Astrocyte (in vitro differentiated cells and primary cell): Measurements from ENCODE around the gene YBX2. TPM values are rescaled to one million over a fixed set of nuclear protein-coding genes. Genes with fewer than 3 reads are reported as not detected.

Experiments
- DNase-seq: peaks from one replicate; pipeline ENCODE4 v3.0.0-alpha.2; 2010; ENCODE audit warnings: low read depth
- FAIRE-seq: peaks from 2 replicates; lab custom pipeline; 2011; peaks lifted over from hg19 to GRCh38; lab: Jason Lieb, UNC
- H2AFZ ChIP-seq: 2 replicates; pipeline ENCODE4 v1.6.0; 2012; ENCODE audit warnings: low read depth, low read length, inconsistent platforms
- H3K27ac ChIP-seq: 2 replicates; pipeline ENCODE4 v1.5.1; 2011; ENCODE audit warnings: low read depth, low read length, inconsistent platforms
- H3K27me3 ChIP-seq: 2 replicates; pipeline ENCODE4 v1.6.0; 2011; ENCODE audit warnings: low read length, inconsistent platforms; ENCODE audit not compliant: insufficient read depth
- H3K36me3 ChIP-seq: 2 replicates; pipeline ENCODE4 v1.5.1; 2011; ENCODE audit warnings: low read length, inconsistent platforms; ENCODE audit not compliant: insufficient read depth
- H3K4me1 ChIP-seq: 2 replicates; pipeline ENCODE4 v1.5.1; 2011; ENCODE audit warnings: low read length, inconsistent platforms; ENCODE audit not compliant: insufficient read depth
- H3K4me2 ChIP-seq: 2 replicates; pipeline ENCODE4 v1.6.0; 2012; ENCODE audit warnings: low read length, inconsistent platforms
- H3K4me3 ChIP-seq: 2 replicates; pipeline ENCODE4 v1.5.1; 2011; ENCODE audit warnings: low read depth, mild to moderate bottlenecking, low read length, inconsistent platforms; ENCODE audit not compliant: insufficient read depth
- H3K79me2 ChIP-seq: 2 replicates; pipeline ENCODE4 v1.6.0; 2012; ENCODE audit warnings: mild to moderate bottlenecking, low read length, inconsistent platforms; ENCODE audit not compliant: insufficient read depth
- H3K9ac ChIP-seq: 2 replicates; pipeline ENCODE4 v1.6.0; 2012; ENCODE audit warnings: mild to moderate bottlenecking, low read length, inconsistent platforms
- H3K9me3 ChIP-seq: 2 replicates; pipeline ENCODE4 v1.5.1; 2012; ENCODE audit warnings: low read depth, mild to moderate bottlenecking, low read length, inconsistent platforms; ENCODE audit not compliant: insufficient read depth
- H4K20me1 ChIP-seq: 2 replicates; pipeline ENCODE4 v1.6.0; 2012; ENCODE audit warnings: low read length, inconsistent platforms; ENCODE audit not compliant: insufficient read depth
- H3K27ac Mint-ChIP-seq: one replicate; pipeline ENCODE4 v1.8.0; 2021; ENCODE audit warnings: mild to moderate bottlenecking, mixed read lengths; ENCODE audit not compliant: unreplicated experiment
- H3K27me3 Mint-ChIP-seq: one replicate; pipeline ENCODE4 v1.8.0; 2021; ENCODE audit warnings: low read depth, mixed read lengths; ENCODE audit not compliant: unreplicated experiment
- H3K36me3 Mint-ChIP-seq: one replicate; pipeline ENCODE4 v1.8.0; 2021; ENCODE audit warnings: low read depth, mixed read lengths; ENCODE audit not compliant: unreplicated experiment
- H3K4me1 Mint-ChIP-seq: one replicate; pipeline ENCODE4 v1.8.0; 2021; ENCODE audit warnings: low read depth, mixed read lengths; ENCODE audit not compliant: unreplicated experiment
- H3K4me3 Mint-ChIP-seq: one replicate; pipeline ENCODE4 v1.8.0; 2021; ENCODE audit warnings: mild to moderate bottlenecking, moderate library complexity, mixed read lengths; ENCODE audit not compliant: unreplicated experiment
- H3K9me3 Mint-ChIP-seq: one replicate; pipeline ENCODE4 v1.8.0; 2021; ENCODE audit warnings: mild to moderate bottlenecking, mixed read lengths; ENCODE audit not compliant: unreplicated experiment
- CTCF ChIP-seq: IDR thresholded peaks from 2 replicates; pipeline ENCODE4 v1.5.1; 2011; ENCODE audit warnings: low read depth, mild to moderate bottlenecking, inconsistent platforms, low read length, moderate library complexity; ENCODE audit not compliant: insufficient read depth
- EZH2 ChIP-seq: IDR thresholded peaks from 2 replicates; pipeline ENCODE4 v1.6.1; 2012; ENCODE audit warnings: mild to moderate bottlenecking, low read length, inconsistent platforms; ENCODE audit not compliant: insufficient read depth
- total RNA-seq: library from RNA; stranded (reverse); gene quantifications from 2 replicates; pipeline ENCODE4 v1.2.1, GENCODE V29; 2021

YBX2 gene
- total RNA-seq, 1 donor from 2014 or later = 0.86 TPM

GRCh38 chr17:7313890-7314718 lies 19.7 kb upstream of the YBX2 start:
- peaks cover 27% of the 10 kb centered on the region for H3K36me3 Mint-ChIP-seq
- FAIRE-seq = no peak

GRCh38 chr17:7313088-7313889 lies 18.9 kb upstream of the YBX2 start:
- peaks cover 26% of the 10 kb centered on the region for H3K36me3 Mint-ChIP-seq
- FAIRE-seq (no peak), DNase-seq (no peak)
- H3K4me3 Mint-ChIP-seq = peak overlapping the region; percentile 94
- peaks cover 50% of the 10 kb centered on the region for H3K4me1 Mint-ChIP-seq
- TF ChIP-seq CTCF (peak; percentile 36), EZH2 (no peak)
- H4K20me1 ChIP-seq = peaks cover 63% of the 10 kb centered on the region
- H3K79me2 ChIP-seq = peaks cover 57% of the 10 kb centered on the region
- H3K4me3 ChIP-seq = no peak overlapping the region
- peaks cover 35% of the 10 kb centered on the region for H3K4me1 ChIP-seq
- no peak overlapping the region for H2AFZ ChIP-seq
- no peaks in the 10 kb centered on the region for H3K9me3 Mint-ChIP-seq
- H3K27ac Mint-ChIP-seq = peak overlapping the region; percentile 58
- peak overlapping the region; percentile 95 for H3K4me2 ChIP-seq
- H3K36me3 ChIP-seq = peaks cover 44% of the 10 kb centered on the region
- no peaks in the 10 kb centered on the region for H3K27me3 Mint-ChIP-seq
- no peak overlapping the region for H3K9ac ChIP-seq
- no peaks in the 10 kb centered on the region for H3K9me3 ChIP-seq
- peak overlapping the region; percentile 18 for H3K27ac ChIP-seq
- H3K27me3 ChIP-seq = no peaks in the 10 kb centered on the region

More at GRCh38 chr17:7313890-7314718, 19.7 kb upstream of the YBX2 start:
- Histone ChIP-seq H3K27ac (peak overlapping the region; percentile 80), H3K9me3 (no peaks in the 10 kb centered on the region), H3K4me3 (peak overlapping the region; percentile 80), H3K79me2 (peaks cover 49% of the 10 kb centered on the region), H3K9ac (peak overlapping the region; percentile 81), H3K27me3 (no peaks in the 10 kb centered on the region), H3K4me1 (peaks cover 31% of the 10 kb centered on the region), H3K36me3 (peaks cover 43% of the 10 kb centered on the region), H2AFZ (no peak overlapping the region), H3K4me2 (peak overlapping the region; percentile 95), H4K20me1 (peaks cover 55% of the 10 kb centered on the region)
- no peak for DNase-seq
- H3K27me3 Mint-ChIP-seq = no peaks in the 10 kb centered on the region
- peak overlapping the region; percentile 94 for H3K4me3 Mint-ChIP-seq
- H3K27ac Mint-ChIP-seq = peak overlapping the region; percentile 92
- no peaks in the 10 kb centered on the region for H3K9me3 Mint-ChIP-seq
- TF ChIP-seq EZH2 (no peak), CTCF (no peak)
- peaks cover 50% of the 10 kb centered on the region for H3K4me1 Mint-ChIP-seq
